ENCODE data around the gene PLIN5. TPM values are rescaled to one million over a fixed set of nuclear protein-coding genes. Genes with fewer than 3 reads are reported as not detected.

The PLIN5 gene
- total and polyA plus RNA-seq, 12 donors = 25.7 to 149 (median 45.7) TPM

DNA sequence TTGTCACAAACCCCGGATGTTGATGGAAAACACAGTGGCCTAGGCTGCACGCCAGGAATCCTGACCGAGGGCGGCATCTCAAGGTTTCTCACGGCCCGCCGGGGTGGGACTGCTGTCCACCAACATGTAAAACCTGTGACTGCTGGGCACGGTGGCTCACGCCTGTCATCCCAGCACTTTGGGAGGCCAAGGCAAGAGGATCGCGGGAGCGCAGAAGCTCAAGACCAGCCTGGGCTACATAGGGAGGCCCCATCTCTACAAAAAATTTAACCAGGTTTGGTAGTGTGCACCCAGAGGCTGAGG lies 27.9 kb downstream of the PLIN5 start:
- intact Hi-C loops (cut with DNase I) = no loop called here
- Histone ChIP-seq H3K27me3 (no peaks in the 10 kb centered on the region), H3K9me3 (no peaks in the 10 kb centered on the region), H3K27ac (peak overlapping the region in 1 of 10 donors; percentile 0), H3K36me3 (peaks cover 0 to 73% (median 42%) of the 10 kb centered on the region in 9 donors), H3K4me1 (peaks cover 0 to 23% (median 11%) of the 10 kb centered on the region in 9 donors), H3K4me3 (no peak overlapping the region)
- TF ChIP-seq, protein P1, sequence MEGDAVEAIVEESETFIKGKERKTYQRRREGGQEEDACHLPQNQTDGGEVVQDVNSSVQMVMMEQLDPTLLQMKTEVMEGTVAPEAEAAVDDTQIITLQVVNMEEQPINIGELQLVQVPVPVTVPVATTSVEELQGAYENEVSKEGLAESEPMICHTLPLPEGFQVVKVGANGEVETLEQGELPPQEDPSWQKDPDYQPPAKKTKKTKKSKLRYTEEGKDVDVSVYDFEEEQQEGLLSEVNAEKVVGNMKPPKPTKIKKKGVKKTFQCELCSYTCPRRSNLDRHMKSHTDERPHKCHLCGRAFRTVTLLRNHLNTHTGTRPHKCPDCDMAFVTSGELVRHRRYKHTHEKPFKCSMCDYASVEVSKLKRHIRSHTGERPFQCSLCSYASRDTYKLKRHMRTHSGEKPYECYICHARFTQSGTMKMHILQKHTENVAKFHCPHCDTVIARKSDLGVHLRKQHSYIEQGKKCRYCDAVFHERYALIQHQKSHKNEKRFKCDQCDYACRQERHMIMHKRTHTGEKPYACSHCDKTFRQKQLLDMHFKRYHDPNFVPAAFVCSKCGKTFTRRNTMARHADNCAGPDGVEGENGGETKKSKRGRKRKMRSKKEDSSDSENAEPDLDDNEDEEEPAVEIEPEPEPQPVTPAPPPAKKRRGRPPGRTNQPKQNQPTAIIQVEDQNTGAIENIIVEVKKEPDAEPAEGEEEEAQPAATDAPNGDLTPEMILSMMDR (IDR thresholded peaks at IDR 0.05) = no peak
- no peak for DNase-seq
- 68 to 79% methylated on average over 12 of the region's 12 CpGs for WGBS, 2 donors
- ATAC-seq = no peak

DNA sequence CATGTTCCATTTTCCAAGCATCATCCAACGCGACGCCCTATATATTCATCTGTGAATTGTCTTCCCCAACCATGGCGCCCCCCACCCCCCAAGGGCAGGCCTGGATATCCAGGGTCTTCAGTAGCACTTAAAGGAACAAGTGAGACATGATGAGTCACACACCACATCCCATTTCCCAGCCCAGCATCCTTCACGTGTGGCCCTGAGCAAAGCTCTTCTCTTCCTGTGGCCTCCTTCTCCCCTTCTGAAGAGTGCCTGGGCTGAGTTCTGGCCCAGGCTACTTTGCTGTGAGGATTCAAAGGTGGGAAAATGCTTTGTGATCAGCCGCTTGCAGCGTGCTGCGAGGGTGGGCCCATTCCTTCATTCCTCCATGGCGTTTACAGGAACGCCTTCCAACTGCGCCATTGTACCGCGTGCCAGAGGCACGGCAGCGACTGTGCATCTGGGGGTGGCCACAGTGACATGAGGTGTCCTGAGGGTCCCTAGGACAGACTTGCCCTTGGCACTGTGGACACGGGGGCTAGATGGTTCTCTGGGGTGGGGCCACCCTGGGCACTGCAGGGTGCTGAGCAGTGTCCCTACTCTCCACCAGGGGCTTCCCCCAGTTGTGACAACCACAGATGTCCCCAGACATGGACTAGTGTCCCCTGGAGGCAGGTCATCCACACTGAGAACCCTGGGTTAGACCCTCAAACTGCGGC lies 28.4 kb downstream of the PLIN5 start:
- intact Hi-C loops (cut with DNase I) = no loop called here
- H3K27me3 ChIP-seq = no peaks in the 10 kb centered on the region
- H3K27ac ChIP-seq = peak overlapping the region in 1 of 10 donors; percentile 0
- TF ChIP-seq, protein P1 (IDR thresholded peaks at IDR 0.05) = no peak
- DNase-seq (no peak), ATAC-seq (no peak)
- H3K9me3 ChIP-seq = no peaks in the 10 kb centered on the region
- peaks cover 0 to 78% (median 47%) of the 10 kb centered on the region in 9 donors for H3K36me3 ChIP-seq
- H3K4me1 ChIP-seq = peaks cover 0 to 23% (median 11%) of the 10 kb centered on the region in 9 donors
- no peak overlapping the region for H3K4me3 ChIP-seq
- WGBS, 2 donors = 83 to 86% methylated on average over 17 of the region's 17 CpGs

DNA sequence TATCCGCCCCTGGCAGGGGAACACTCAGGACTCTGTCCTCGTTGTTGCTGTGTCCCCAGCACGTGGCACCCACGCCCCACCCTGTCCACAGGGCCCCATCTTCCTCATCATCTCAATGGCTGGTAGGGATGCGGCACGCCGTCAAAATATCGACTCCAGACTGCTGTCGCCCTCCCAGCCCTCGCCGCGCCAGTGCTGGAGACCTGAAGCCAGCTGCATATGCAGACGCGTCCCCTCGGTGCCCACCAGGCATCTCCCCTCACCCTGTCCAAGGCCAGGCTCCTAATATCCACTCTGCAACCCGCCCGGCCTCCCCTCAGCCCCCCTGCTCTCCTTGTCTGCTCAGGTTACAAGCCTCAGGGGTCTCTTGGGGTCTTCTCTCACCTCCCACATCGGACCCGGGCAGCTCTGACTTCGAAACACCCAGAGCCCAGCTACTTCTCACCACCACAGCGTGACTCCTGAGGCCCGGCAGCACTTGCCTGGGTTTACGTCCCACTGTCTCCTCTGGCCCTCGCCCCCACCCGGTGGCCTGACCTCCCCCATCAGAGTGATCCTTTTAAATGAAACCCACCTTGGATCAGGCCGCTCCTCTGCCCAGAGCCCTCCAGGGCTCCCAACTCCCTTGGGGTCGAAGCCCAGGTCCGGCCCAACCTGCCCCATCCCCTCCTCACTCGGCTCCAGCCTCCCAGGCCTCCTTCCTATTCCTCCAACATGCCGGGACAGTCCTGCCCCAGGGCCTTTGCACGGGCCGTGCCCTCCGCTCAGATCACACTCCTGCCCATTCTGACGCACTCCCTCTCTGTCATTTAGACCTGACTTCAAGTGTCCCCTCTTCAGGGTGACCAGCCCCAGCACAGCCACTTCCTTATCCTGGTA lies 29.2 kb downstream of the PLIN5 start:
- Histone ChIP-seq H3K4me3 (no peak overlapping the region), H3K4me1 (peaks cover 0 to 23% (median 11%) of the 10 kb centered on the region in 9 donors), H3K36me3 (peaks cover 0 to 86% (median 55%) of the 10 kb centered on the region in 9 donors), H3K27me3 (no peaks in the 10 kb centered on the region), H3K9me3 (no peaks in the 10 kb centered on the region), H3K27ac (no peak overlapping the region)
- 95% methylated on average over 34 of the region's 34 CpGs for WGBS, 2 donors
- TF ChIP-seq, protein P1 (IDR thresholded peaks at IDR 0.05) = no peak
- ATAC-seq (no peak), DNase-seq (no peak)
- intact Hi-C loops (cut with DNase I) = no loop called here

DNA sequence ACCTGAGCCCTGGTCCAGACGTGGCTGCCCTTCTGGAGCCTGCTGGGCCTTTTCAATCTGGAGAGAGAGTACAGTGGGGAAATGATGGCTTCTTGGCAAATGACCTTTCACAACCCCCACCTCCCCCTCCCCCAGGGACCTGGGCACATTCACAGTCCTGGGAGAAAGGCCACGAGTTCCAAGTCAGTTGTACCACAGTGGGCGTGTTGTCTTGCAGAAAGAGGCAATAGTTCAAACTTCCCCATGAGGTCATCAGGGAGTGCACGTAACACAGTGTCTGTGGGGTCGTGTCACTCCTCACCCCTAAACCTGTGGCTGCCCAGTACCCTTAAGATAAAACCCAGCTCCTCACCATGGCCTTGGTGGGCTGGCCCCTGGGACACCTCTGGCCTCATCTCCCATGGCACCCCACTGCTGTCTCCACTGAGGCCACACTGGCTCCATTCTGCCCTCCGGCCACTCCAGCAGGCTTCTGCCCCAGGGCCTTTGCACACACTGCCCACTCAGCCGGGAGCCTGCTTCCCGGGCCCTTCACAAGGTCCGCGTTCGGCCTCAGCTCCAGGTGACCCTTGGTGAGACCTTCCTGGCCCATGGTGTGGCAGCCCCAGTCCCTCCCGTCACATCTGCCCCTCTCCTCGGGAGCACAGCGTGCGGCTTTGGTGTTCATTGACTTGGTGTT lies 30.0 kb downstream of the PLIN5 start:
- H3K4me3 ChIP-seq = no peak overlapping the region
- H3K27ac ChIP-seq = no peak overlapping the region
- H3K36me3 ChIP-seq = peaks cover 0 to 93% (median 56%) of the 10 kb centered on the region in 9 donors
- WGBS, 2 donors = 75 to 90% methylated on average over 15 of the region's 15 CpGs
- TF ChIP-seq, protein P1 (IDR thresholded peaks at IDR 0.05) = no peak
- intact Hi-C loops (cut with DNase I) = no loop called here
- no peaks in the 10 kb centered on the region for H3K9me3 ChIP-seq
- H3K27me3 ChIP-seq = no peaks in the 10 kb centered on the region
- peaks cover 0 to 23% (median 11%) of the 10 kb centered on the region in 9 donors for H3K4me1 ChIP-seq
- DNase-seq (no peak), ATAC-seq (peak in 1 of 8 donors; percentile 0)
